ENCODE data around the gene MDM2.

- TF ChIP-seq, protein P1, sequence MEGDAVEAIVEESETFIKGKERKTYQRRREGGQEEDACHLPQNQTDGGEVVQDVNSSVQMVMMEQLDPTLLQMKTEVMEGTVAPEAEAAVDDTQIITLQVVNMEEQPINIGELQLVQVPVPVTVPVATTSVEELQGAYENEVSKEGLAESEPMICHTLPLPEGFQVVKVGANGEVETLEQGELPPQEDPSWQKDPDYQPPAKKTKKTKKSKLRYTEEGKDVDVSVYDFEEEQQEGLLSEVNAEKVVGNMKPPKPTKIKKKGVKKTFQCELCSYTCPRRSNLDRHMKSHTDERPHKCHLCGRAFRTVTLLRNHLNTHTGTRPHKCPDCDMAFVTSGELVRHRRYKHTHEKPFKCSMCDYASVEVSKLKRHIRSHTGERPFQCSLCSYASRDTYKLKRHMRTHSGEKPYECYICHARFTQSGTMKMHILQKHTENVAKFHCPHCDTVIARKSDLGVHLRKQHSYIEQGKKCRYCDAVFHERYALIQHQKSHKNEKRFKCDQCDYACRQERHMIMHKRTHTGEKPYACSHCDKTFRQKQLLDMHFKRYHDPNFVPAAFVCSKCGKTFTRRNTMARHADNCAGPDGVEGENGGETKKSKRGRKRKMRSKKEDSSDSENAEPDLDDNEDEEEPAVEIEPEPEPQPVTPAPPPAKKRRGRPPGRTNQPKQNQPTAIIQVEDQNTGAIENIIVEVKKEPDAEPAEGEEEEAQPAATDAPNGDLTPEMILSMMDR (IDR thresholded peaks at IDR 0.05) = no peak
- TF ChIP-seq POLR2A (IDR thresholded peaks at IDR 0.05) = no peak
Measured at GRCh38 chr12:68761901-68762630, 45.9 kb upstream of the MDM2 start.

Measured in heart left ventricle (tissue), 13 donors.